ACHN (cell line): ENCODE results near the gene RAB27B.

Source experiments
- DNase-seq: peaks from one replicate; pipeline ENCODE4 v3.0.0-alpha.2; 2015
- in situ Hi-C: cut with HindIII; loops from 2 replicates; pipeline ENCODE4 v1.10.0; 2017; ENCODE audit warnings: low sequenced_read_pairs, low pct_ligation_motif_present, low pct_unique_long_range_greater_than_20kb

Gene RAB27B

GRCh38 chr18:54883816-54884604, 55.7 kb downstream of the RAB27B start:
- peak; percentile 8 for DNase-seq
- in situ Hi-C loops = no loop called here

- in situ Hi-C loops = no loop called here
- no peak for DNase-seq
Measured at GRCh38 chr18:54888378-54888777, 60.1 kb downstream of the RAB27B start.

GRCh38 chr18:54888933-54889332, 60.7 kb downstream of the RAB27B start:
- DNase-seq = no peak
- in situ Hi-C loops = no loop called here

DNA sequence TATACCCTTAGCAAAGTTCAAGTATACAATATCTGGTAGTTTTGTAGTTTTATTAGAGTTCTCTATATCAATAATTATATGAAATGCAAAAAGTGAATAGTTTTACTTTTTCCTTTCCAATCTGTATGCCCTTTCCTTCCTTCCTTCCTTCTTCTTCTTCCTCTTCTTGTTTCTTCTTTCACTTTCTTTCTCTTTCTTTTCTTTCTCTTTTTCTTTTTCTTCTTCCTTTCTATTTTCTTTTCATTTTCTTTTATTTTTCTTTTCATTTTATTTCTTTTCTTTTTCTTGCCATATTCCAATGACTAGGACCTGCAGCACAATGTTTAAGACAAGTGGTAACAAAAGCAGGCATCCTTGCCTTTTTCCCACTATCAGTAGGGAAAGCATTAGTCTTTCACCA, 71.2 kb downstream of the RAB27B start:
- no peak for DNase-seq
- in situ Hi-C loops = no loop called here

GRCh38 chr18:54900290-54900689, 72.0 kb downstream of the RAB27B start:
- in situ Hi-C loops = no loop called here
- no peak for DNase-seq

GRCh38 chr18:54904581-54904980, 76.3 kb downstream of the RAB27B start:
- no peak for DNase-seq
- in situ Hi-C loops = no loop called here

DNA sequence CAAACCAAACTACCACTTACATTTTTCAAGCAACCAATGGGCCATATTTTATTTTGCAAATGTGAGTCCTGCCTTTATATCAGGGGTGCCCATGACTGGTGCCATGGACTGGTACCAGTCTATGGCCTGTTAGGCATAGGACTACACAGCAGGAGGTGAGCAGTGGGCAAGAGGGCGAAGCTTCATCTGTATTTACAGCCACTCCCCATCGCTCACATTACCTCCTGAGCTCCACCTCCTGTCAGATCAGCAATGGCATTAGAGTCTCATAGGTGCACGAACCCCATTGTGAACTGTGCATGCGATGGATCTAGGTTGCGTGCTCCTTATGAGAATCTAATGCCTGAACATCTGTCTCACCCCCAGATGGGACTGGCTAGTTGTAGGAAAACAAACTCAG, 77.4 kb downstream of the RAB27B start:
- in situ Hi-C loops = no loop called here
- no peak for DNase-seq

- no peak for DNase-seq
- in situ Hi-C loops = no loop called here
Measured at GRCh38 chr18:54906331-54907185, 78.3 kb downstream of the RAB27B start.

GRCh38 chr18:54909538-54909937, 81.3 kb downstream of the RAB27B start:
- no peak for DNase-seq
- in situ Hi-C loops = no loop called here

DNA sequence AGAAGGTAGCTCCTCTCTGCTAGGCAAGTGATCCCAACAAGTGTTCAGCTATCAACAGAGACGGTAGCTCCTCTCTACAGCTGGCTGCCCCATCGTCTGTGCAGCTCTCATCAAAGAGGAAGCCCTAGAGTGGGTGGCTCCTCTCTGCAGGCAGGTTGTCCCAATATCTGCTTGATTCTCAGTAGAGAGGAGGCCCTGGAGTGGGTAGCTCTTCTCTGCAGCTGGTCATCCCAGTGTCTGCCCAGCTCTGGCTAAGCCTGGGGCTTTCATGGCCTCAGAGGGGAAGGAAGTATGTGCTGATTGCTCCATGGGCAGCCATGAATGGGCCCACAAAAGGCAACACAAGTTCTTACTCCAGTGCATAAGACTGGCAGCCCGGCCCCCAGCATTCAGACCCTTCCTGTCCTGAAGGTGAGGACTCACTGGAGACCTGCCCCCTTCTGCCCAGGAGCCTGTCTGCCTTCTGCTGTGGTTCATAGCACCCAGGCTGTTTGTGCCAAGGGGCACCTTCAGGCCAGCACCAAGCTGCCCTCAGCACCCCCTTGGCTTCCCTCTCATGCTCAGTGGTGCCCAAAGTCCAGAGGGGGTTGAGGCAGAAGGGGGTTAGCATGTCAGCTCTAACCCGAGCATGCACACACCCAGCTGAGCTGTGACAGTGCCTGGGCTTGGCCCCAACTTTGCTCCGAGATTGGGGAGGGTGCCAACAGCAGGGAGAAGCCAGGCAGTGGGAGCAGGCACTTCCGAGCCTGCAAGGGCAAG, 82.1 kb downstream of the RAB27B start:
- DNase-seq = no peak
- in situ Hi-C loops = no loop called here

DNA sequence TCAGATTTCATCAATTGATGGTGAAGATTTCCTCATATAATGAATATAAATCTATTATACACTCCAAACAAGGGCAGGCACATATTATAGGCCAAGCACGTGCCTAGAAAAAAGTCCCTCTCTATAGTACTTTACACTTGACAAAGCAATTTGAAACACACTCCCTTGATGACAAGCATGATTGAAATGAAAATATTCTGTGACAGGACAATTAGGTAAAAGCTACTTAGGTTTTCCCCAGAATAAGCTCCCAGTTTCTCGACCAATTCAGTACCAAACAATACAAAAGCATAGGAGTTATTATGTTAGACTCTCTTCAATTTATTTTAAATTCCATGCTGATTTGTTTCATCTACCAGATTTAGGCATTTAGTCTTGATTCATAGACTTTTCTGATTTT, 83.3 kb downstream of the RAB27B start:
- in situ Hi-C loops = no loop called here
- no peak for DNase-seq

GRCh38 chr18:54914816-54915215, 86.5 kb downstream of the RAB27B start:
- in situ Hi-C loops = no loop called here
- no peak for DNase-seq

DNA sequence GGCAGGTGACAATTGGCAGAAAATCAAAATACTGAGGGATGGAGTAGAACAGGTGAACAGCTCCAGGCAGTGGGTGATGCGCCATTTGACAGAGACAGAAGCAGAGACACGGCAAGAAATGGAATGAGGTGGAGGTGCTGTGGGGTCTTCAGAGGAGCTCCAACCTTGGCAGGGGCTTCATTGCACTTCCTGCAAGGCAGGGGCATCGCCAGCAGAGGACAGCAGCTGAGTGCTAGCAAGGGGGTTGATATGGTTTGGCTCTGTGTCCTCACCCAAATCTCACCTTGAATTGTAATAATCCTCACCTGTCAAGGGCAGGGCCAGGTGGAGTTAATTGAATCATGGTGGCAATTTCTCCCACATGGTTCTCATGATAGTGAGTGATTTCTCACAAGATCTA, 88.2 kb downstream of the RAB27B start:
- no peak for DNase-seq
- in situ Hi-C loops = no loop called here

GRCh38 chr18:54918060-54918459, 89.8 kb downstream of the RAB27B start:
- DNase-seq = no peak
- in situ Hi-C loops = no loop called here

DNA sequence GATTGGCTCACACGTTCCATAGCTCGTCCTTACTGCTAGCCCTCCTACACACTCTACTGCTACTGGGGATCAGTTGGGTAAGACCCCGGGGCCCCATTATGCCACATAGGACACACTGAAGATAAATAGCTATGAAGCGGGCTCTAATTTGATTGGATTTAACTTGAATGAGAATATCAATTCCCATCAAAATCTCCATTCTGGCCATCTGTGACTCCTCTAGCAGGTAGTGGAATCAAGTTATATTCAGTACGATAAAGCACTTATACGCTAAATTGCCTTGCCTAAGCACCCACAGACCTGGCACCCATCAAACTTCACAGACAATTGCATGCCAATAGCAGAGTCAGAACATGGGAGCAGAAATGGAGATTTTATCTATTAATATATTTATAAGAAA, 91.1 kb downstream of the RAB27B start:
- DNase-seq = no peak
- in situ Hi-C loops = no loop called here

- in situ Hi-C loops = no loop called here
- no peak for DNase-seq
Measured at GRCh38 chr18:54923339-54923956, 95.2 kb downstream of the RAB27B start.

- DNase-seq = no peak
- in situ Hi-C loops = no loop called here
Measured at GRCh38 chr18:54924948-54925347, 96.7 kb downstream of the RAB27B start.

DNA sequence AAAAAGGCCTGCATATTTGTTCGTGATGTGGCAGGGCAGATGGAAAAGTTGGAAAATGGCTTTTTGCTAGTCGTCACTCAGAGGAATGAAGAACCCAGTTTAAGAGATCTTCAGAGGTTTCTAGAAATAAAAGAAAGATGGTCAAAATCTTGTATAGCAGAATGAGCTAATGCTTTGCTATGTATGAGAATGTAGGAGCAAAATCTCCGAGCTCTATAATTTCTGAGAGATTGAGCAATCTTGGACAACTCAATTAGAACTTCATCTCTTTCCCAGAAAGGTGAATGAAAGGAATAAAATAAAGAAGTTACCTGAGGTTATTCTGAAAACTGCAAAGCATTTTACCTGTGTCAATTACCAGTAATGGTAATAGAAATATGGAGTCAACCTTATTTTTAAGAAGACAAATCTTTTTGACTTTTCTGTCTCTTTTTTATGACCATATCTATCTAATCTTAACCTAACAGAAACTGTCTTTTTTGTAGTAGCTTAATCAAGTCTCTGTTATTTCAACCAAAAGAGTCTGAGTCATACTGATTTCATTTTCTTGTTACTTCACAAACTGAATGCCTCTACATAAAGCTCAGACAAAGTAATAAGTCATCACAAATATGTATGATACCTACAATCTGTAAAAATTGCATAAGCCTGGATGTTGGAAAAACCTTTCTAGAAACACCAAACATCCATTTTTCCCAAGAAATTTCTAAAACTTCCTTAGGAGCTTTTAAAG, 98.5 kb downstream of the RAB27B start:
- in situ Hi-C loops = no loop called here
- no peak for DNase-seq
